C4-2B (cell line): Measurements from ENCODE around the gene AGBL2.
"Not testable (repeated sequence)": the region's sequence is repeated elsewhere in the genome, so short reads cannot be mapped to it uniquely, and the experiment has no call there.

Experiments
- H3K27ac ChIP-seq: fragments of 450-650 bp; 2 replicates; pipeline ENCODE4 v1.5.1; 2017
- ZFX ChIP-seq: fragments of 450-650 bp; IDR thresholded peaks from 2 replicates; pipeline ENCODE4 v1.6.1; 2017
- TF ChIP-seq, protein P1 (sequence below): fragments of 450-650 bp; conservative IDR thresholded peaks from 2 replicates; pipeline ENCODE4 v1.5.1; 2017; ENCODE audit warnings: mild to moderate bottlenecking

The AGBL2 gene

DNA sequence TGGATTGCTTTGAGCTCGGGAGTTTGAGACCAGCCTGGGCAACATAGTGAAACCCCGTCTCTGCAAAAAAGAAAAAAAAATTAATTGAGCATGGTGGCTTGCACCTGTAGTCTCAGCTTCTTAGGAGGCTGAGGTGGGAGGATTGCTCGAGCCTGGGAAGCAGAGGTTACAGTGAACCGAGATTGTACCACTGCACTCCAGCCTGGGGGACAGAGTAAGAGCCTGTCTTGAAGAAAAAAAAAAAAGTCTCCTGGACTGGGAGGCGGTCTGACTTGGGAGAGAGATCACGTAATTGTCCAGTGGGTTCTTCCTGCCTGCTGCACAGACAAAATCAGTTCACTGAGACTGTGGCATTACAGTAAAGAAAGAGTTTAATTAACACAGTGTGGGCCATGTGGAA, 69.7 kb downstream of the AGBL2 start:
- TF ChIP-seq, protein P1, sequence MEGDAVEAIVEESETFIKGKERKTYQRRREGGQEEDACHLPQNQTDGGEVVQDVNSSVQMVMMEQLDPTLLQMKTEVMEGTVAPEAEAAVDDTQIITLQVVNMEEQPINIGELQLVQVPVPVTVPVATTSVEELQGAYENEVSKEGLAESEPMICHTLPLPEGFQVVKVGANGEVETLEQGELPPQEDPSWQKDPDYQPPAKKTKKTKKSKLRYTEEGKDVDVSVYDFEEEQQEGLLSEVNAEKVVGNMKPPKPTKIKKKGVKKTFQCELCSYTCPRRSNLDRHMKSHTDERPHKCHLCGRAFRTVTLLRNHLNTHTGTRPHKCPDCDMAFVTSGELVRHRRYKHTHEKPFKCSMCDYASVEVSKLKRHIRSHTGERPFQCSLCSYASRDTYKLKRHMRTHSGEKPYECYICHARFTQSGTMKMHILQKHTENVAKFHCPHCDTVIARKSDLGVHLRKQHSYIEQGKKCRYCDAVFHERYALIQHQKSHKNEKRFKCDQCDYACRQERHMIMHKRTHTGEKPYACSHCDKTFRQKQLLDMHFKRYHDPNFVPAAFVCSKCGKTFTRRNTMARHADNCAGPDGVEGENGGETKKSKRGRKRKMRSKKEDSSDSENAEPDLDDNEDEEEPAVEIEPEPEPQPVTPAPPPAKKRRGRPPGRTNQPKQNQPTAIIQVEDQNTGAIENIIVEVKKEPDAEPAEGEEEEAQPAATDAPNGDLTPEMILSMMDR = no peak
- no peak for TF ChIP-seq ZFX
- H3K27ac ChIP-seq = no peak overlapping the region

DNA sequence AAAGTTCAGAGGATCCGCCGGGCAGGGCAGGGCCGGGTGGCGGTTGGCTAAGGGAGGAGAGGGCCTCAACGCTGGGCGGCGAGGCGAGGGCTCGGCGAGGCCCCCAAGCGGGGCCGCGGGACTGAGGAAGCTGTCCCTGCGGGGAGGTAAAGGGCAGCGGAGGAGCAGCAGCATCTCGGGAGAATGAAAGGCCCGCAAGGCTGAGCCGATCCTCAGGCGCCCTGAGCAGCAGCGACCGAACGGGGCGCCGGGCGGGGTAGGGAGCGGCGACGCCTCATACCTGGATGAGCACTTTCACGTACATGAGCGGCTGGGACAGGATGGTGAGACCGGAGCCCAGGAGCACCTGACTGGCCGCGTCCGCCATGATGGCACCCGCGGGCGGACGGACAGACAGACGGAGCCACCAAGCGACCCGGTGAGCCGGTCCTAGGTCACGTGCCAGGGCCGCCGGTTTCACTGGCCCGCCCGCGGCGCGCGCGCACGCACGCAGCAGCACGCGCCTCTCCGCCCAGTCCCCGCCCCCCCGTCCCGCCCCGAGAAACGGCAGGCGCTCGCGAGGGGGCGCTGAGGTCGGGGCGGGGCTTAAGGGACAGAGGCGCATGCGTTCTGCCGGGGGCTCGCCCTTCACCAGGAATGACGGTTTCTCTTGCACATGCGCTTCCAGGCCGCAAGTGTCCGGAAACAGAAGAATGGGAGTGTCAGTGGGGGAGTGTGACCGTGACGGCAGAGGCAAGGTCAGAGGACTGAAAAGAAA, 72.9 kb downstream of the AGBL2 start, which contains the start of gene MTCH2:
TSS of gene MTCH2 (minus strand) at position 461 of the 757 bp plus-strand sequence. CDS start at position 367, 94 bp downstream.
- H3K27ac ChIP-seq = peak within 1 kb of the TSS; percentile 98
- peak; percentile 90 for TF ChIP-seq ZFX
- TF ChIP-seq, protein P1 = peak; percentile 54

DNA sequence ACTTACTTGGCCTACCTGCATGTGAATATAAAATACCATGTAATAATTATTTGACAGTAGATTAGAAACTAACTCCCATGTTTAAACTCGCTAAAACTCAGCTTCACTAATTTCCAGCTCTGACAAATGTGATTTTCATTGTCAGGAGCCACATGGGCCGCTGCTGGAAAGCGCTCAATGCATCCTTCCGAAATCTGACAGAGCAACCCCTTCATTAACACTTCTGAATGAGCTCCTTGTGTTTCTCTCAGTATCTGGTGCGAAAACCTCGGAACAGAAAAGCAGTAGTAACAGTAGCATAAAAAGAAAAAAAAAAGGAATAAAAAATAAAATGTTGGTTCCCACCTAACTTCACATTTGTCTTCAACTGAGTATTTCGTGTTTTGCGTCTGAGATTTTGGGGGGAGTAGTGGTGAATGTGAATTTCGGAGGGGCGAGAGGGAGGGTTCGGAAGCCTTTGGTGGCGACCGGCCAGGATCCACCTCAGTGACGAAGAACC, 73.5 kb downstream of the AGBL2 start:
- peak overlapping the region; percentile 98 for H3K27ac ChIP-seq
- TF ChIP-seq ZFX = no peak
- TF ChIP-seq, protein P1 = no peak

DNA sequence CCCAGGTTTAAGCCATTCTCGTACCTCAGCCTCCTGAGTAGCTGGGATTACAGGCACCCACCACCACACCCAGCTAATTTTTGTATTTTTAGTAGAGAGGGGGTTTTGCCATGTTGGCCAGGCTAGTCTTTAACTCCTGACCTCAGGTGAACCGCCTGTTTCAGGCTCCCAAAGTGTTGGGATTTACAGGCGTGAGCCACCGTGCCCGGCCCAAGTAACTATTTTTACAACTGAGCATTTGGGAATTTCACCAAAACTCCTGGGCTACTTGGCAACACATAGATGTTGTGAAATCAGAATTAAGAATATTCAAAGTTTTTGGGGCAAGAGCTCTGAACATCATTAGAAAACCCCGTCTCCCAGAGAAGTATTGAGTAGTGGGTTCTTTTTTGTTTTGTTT, 74.7 kb downstream of the AGBL2 start:
- H3K27ac ChIP-seq = peak overlapping the region; percentile 98

DNA sequence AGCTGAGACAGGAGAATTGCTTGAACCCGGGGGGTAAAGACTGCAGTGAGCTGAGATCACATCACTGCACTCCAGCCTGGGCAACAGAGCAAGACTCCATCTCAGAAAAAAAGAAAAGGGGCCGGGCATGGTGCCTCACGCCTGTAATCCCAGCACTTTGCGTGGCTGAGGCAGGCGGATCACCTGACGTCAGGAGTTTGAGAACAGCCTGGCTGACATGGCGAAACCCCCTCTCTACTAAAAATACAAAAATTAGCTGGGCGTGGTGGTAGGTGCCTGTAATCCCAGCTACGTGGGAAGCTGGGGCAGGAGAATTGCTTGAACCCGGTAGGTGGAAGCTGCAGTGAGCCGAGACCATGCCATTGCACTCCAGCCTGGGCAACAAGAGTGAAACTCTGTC, 78.8 kb downstream of the AGBL2 start:
- not testable (repeated sequence) for H3K27ac ChIP-seq

DNA sequence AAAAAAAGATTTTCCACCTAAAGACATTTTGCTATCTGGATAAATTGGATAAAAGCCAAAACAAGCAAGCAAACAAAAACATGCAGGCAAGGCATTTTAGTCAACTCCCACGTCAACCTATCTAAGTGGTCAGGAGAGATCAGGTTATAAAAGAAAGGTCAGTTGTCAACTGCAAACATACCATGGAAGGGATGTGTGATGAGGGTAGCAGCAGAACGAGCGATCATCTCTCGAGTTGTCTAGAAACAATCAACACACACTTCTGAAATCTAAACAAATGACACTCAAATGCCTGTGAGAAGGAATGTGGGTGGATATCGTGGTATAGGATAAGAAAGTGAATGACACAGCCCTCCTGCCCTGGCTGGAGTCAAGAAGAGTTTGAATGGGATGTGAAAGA, 83.7 kb downstream of the AGBL2 start:
- TF ChIP-seq, protein P1 = no peak
- no peak for TF ChIP-seq ZFX
- H3K27ac ChIP-seq = no peak overlapping the region

DNA sequence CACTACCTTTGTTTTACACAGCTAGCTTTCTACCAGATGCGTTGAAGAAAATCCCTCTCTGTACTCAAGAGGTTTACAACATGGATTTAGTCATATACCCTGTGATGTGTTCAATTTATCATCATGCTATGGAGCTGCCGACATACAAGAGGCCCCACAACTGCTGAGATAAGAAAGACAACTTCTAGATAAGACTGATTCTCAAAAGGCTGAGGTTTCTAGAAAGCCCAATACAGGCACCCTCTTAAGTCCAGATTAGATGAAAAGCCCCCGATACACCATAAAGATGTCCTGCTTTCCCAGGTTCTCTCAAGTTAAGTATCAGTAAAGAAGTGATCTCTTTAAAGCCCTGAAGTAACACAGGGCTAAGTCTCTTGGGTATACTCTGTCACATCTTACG, 87.1 kb downstream of the AGBL2 start:
- TF ChIP-seq, protein P1 = no peak
- no peak for TF ChIP-seq ZFX
- no peak overlapping the region for H3K27ac ChIP-seq

DNA sequence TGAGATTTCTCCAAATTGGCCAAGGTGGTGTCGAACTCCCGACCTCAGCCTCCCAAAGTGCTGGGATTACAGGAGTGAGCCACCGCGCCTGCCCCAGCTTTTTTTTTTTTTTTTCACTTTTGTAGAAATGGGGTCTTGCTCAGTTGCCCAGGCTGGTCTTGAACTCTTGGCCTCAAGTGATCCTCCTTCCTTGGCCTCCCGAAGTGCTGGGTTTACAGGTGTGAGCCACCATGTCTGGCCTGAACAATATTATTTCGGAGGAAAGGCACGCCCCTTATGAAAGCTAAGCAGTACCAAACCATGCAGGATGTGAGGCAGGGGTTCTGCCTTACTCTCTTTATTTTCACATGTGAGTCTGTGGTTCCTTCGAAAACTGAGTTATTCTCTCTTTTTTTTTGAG, 88.9 kb downstream of the AGBL2 start:
- no peak overlapping the region for H3K27ac ChIP-seq
- TF ChIP-seq, protein P1 = no peak
- no peak for TF ChIP-seq ZFX
